NB4 (cell line): ENCODE measurements around the gene EFCAB7.

Experiments used
- POLR2A ChIP-seq: IDR thresholded peaks from 2 replicates; pipeline ENCODE4 v1.6.1; 2011; ENCODE audit warnings: mild to moderate bottlenecking; ENCODE audit not compliant: insufficient read length; ENCODE audit errors: extremely low read depth
- TF ChIP-seq, protein P1 (sequence below): IDR thresholded peaks from one replicate; pipeline ENCODE4 v1.5.1; 2012; ENCODE audit warnings: low read depth, low read length
- TF ChIP-seq, protein P2 (sequence below): IDR thresholded peaks from 2 replicates; pipeline ENCODE4 v1.6.1; 2011; ENCODE audit warnings: low read depth, low read length

DNA sequence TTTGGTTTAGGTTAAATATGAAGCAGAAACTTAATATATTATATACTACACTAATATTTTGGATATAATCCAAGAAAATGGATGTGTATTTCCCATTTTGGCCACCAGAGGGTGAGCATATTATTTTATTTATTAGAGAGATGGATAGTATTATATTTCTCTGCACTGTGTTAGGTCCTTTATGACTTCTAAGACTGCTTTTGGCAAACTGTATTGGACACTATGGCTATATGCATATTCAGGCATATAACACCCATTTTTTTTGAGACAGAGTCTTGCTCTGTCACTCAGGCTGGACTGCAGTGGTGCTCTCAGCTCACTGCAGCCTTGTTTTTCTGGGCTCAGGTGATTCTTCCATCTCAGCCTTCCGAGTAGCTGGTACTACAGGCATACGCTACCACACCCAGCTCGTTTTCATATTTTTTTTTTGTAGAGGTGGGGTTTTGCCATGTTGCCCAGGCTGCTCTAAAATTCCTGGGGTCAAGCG is 52.1 kb downstream of the EFCAB7 start:
- TF ChIP-seq, protein P1, sequence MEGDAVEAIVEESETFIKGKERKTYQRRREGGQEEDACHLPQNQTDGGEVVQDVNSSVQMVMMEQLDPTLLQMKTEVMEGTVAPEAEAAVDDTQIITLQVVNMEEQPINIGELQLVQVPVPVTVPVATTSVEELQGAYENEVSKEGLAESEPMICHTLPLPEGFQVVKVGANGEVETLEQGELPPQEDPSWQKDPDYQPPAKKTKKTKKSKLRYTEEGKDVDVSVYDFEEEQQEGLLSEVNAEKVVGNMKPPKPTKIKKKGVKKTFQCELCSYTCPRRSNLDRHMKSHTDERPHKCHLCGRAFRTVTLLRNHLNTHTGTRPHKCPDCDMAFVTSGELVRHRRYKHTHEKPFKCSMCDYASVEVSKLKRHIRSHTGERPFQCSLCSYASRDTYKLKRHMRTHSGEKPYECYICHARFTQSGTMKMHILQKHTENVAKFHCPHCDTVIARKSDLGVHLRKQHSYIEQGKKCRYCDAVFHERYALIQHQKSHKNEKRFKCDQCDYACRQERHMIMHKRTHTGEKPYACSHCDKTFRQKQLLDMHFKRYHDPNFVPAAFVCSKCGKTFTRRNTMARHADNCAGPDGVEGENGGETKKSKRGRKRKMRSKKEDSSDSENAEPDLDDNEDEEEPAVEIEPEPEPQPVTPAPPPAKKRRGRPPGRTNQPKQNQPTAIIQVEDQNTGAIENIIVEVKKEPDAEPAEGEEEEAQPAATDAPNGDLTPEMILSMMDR: peak; percentile 4
- no peak for TF ChIP-seq POLR2A
- TF ChIP-seq, protein P2, sequence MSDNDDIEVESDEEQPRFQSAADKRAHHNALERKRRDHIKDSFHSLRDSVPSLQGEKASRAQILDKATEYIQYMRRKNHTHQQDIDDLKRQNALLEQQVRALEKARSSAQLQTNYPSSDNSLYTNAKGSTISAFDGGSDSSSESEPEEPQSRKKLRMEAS: no peak
